Calu3 (cell line): ENCODE results near the gene RHBDL1. TPM values are rescaled to one million over a fixed set of nuclear protein-coding genes. Genes with fewer than 3 reads are reported as not detected.

ENCODE experiments used
- BruUV-seq: library from RNA; stranded (reverse); fragments of 400-500 nt; replicated peaks from 2 replicates; lab custom pipeline; 2021; lab: Mats Ljungman, UMichigan
- CTCF ChIA-PET: fragments of 300-600 bp; sonication (Branson Sonifier 250); formaldehyde crosslinking; loops from one replicate; lab custom pipeline; 2022; ENCODE audit warnings: antibody characterized with exemption; lab: Charles Lee
- DNase-seq: peaks from one replicate; pipeline ENCODE4 v3.0.0; 2022
- H3K27ac Mint-ChIP-seq: one replicate; pipeline ENCODE4 v1.8.0; 2022; ENCODE audit warnings: mixed read lengths; ENCODE audit not compliant: unreplicated experiment
- H3K27me3 Mint-ChIP-seq: one replicate; pipeline ENCODE4 v1.8.0; 2022; ENCODE audit warnings: mixed read lengths; ENCODE audit not compliant: unreplicated experiment
- H3K36me3 Mint-ChIP-seq: one replicate; pipeline ENCODE4 v1.8.0; 2022; ENCODE audit warnings: mild to moderate bottlenecking, moderate library complexity, mixed read lengths; ENCODE audit not compliant: insufficient read depth, unreplicated experiment
- H3K4me1 Mint-ChIP-seq: one replicate; pipeline ENCODE4 v1.8.0; 2022; ENCODE audit warnings: mild to moderate bottlenecking, low read depth, mixed read lengths; ENCODE audit not compliant: unreplicated experiment
- H3K4me3 Mint-ChIP-seq: one replicate; pipeline ENCODE4 v1.8.0; 2022; ENCODE audit warnings: mild to moderate bottlenecking, low read depth, moderate library complexity, mixed read lengths; ENCODE audit not compliant: unreplicated experiment
- H3K9me3 Mint-ChIP-seq: one replicate; pipeline ENCODE4 v1.8.0; 2022; ENCODE audit warnings: low read depth, mixed read lengths; ENCODE audit not compliant: unreplicated experiment
- CTCF ChIP-seq: fragments of 200-600 bp; IDR thresholded peaks from one replicate; pipeline ENCODE4 v1.8.0; 2022; ENCODE audit warnings: antibody characterized with exemption; ENCODE audit not compliant: unreplicated experiment
- intact Hi-C: fragments of 100-400 bp; cut with micrococcal nuclease; formaldehyde crosslinking; loops from one replicate; pipeline ENCODE4 v1.10.0; 2022; ENCODE audit not compliant: unreplicated experiment
- total RNA-seq: library from RNA; stranded (reverse); gene quantifications from 2 replicates; pipeline ENCODE4 v1.2.3, GENCODE V29; 2022

The RHBDL1 gene
- total RNA-seq, 1 experiment from 2014 or later: 2.6 TPM

GRCh38 chr16:679814-680624 lies 4.5 kb downstream of the RHBDL1 start, which contains the start of gene STUB1:
Gene STUB1 (plus strand): TSS chr16:680410. CDS start chr16:680526, 116 bp downstream.
- no peaks in the 10 kb centered on the region for H3K27me3 Mint-ChIP-seq
- H3K4me3 Mint-ChIP-seq: peak within 1 kb of the TSS; percentile 94
- H3K36me3 Mint-ChIP-seq: peaks cover 78% of the 10 kb centered on the region
- intact Hi-C loops: no loop called here
- BruUV-seq: no TSS peak
- H3K9me3 Mint-ChIP-seq: no peaks in the 10 kb centered on the region
- peak; percentile 93 for DNase-seq
- H3K4me1 Mint-ChIP-seq: peaks cover 22% of the 10 kb centered on the region
- CTCF ChIA-PET: interaction anchor here (0.7 to 1.2 kb wide), 4 partner anchors 10 to 307 kb away, joined by 3 read pairs; partner anchors contain the start of genes CIAO3 and WDR24
- TF ChIP-seq CTCF: no peak
- peak within 1 kb of the TSS; percentile 89 for H3K27ac Mint-ChIP-seq

GRCh38 chr16:680625-680945 lies 5.1 kb downstream of the RHBDL1 start:
- H3K36me3 Mint-ChIP-seq: peaks cover 79% of the 10 kb centered on the region
- peaks cover 22% of the 10 kb centered on the region for H3K4me1 Mint-ChIP-seq
- peak overlapping the region; percentile 89 for H3K27ac Mint-ChIP-seq
- no peaks in the 10 kb centered on the region for H3K9me3 Mint-ChIP-seq
- BruUV-seq: no TSS peak
- intact Hi-C loops: no loop called here
- CTCF ChIA-PET: interaction anchor here (0.7 to 1.2 kb wide), 3 partner anchors 9 to 306 kb away, joined by 3 read pairs; partner anchors contain the start of genes CIAO3 and WDR24
- peak overlapping the region; percentile 94 for H3K4me3 Mint-ChIP-seq
- DNase-seq: no peak
- no peaks in the 10 kb centered on the region for H3K27me3 Mint-ChIP-seq
- TF ChIP-seq CTCF: no peak

- DNase-seq: peak; percentile 62
- no peaks in the 10 kb centered on the region for H3K27me3 Mint-ChIP-seq
- no TSS peak for BruUV-seq
- no peaks in the 10 kb centered on the region for H3K9me3 Mint-ChIP-seq
- intact Hi-C loops: no loop called here
- H3K4me3 Mint-ChIP-seq: peak overlapping the region; percentile 94
- no peak for TF ChIP-seq CTCF
- peak overlapping the region; percentile 89 for H3K27ac Mint-ChIP-seq
- H3K4me1 Mint-ChIP-seq: peaks cover 22% of the 10 kb centered on the region
- H3K36me3 Mint-ChIP-seq: peaks cover 85% of the 10 kb centered on the region
- CTCF ChIA-PET: interaction anchor here (1.2 kb wide), 1 partner anchor 9 kb away, joined by 3 read pairs; the partner anchor contains the start of gene WDR24
Observed at GRCh38 chr16:680967-681745, 5.7 kb downstream of the RHBDL1 start.

- no peaks in the 10 kb centered on the region for H3K27me3 Mint-ChIP-seq
- CTCF ChIA-PET: interaction anchor here (1.2 kb wide), 1 partner anchor 8 kb away, joined by 3 read pairs; the partner anchor contains the start of gene WDR24
- intact Hi-C loops: no loop called here
Observed at GRCh38 chr16:681746-682427, 6.4 kb downstream of the RHBDL1 start.

More at GRCh38 chr16:681746-682427, 6.4 kb downstream of the RHBDL1 start:
- Mint-ChIP-seq H3K27ac (peak overlapping the region; percentile 89), H3K4me1 (peaks cover 18% of the 10 kb centered on the region), H3K9me3 (no peaks in the 10 kb centered on the region), H3K36me3 (peaks cover 89% of the 10 kb centered on the region), H3K4me3 (peak overlapping the region; percentile 94)
- DNase-seq: peak; percentile 53
- TF ChIP-seq CTCF: no peak
- TSS peak; percentile 75 for BruUV-seq
